Ectodermal cell (in vitro differentiated cells): ENCODE measurements around the gene LDLRAP1.
"Not testable (repeated sequence)": the region's sequence is repeated elsewhere in the genome, so short reads cannot be mapped to it uniquely, and the experiment has no call there.

Source experiments
- H3K27ac ChIP-seq: 2 replicates; pipeline ENCODE4 v1.7.0; 2013; ENCODE audit warnings: mild to moderate bottlenecking, low read depth, low read length; ENCODE audit not compliant: insufficient read depth, poor library complexity, severe bottlenecking
- H3K27me3 ChIP-seq: 2 replicates; pipeline ENCODE4 v1.7.0; 2013; ENCODE audit warnings: mild to moderate bottlenecking, low read length; ENCODE audit not compliant: insufficient read depth, control insufficient read depth, poor library complexity, severe bottlenecking
- H3K36me3 ChIP-seq: one replicate; pipeline ENCODE4 v1.7.0; 2013; ENCODE audit warnings: low read length; ENCODE audit not compliant: control insufficient read depth, insufficient read depth
- H3K4me1 ChIP-seq: one replicate; pipeline ENCODE4 v1.7.0; 2013; ENCODE audit warnings: low read length; ENCODE audit not compliant: control insufficient read depth, insufficient read depth
- H3K4me3 ChIP-seq: 2 replicates; pipeline ENCODE4 v1.7.0; 2013; ENCODE audit warnings: low read depth, low read length, control low read depth; ENCODE audit not compliant: insufficient read depth
- H3K9me3 ChIP-seq: 2 replicates; pipeline ENCODE4 v1.7.0; 2013; ENCODE audit warnings: mild to moderate bottlenecking, low read length, moderate library complexity; ENCODE audit not compliant: control insufficient read depth
- WGBS, 2 experiments: methylation state at CpG; one replicate each; pipeline ENCODE4 v1.1.7; 2013; ENCODE audit warnings: missing lambda C conversion rate in 2 of 2; 5-methylcytosine and 5-hydroxymethylcytosine counted together

Gene LDLRAP1

GRCh38 chr1:25506566-25507463 lies 36.6 kb upstream of the LDLRAP1 start:
- H3K27ac ChIP-seq, H3K4me3 ChIP-seq, H3K27me3 ChIP-seq, H3K36me3 ChIP-seq, H3K9me3 ChIP-seq: not testable (repeated sequence)
- 21 to 27% methylated on average over 33 to 36 of the region's 37 CpGs for WGBS, 2 experiments
- peaks cover 18% of the 10 kb centered on the region for H3K4me1 ChIP-seq

DNA sequence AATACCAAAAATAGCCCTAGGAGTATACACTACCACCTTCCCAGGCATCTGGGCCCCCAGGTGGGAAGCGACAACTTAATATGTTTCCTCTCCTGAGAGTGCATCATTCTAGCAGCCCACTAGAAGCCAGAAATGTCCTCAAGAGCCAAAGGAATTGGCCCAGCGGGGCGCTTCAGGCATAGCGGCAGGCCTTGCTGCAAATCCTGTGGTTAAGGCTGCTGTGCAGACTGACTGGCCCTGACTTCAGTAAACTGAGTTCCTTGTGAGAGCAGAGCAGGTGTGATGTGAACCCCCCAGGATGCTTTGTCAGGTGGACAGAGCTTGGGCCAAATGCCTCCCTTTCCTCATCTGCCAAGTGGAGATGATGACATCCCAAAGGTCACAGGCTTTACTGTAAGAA lies 29.7 kb upstream of the LDLRAP1 start:
- H3K9me3 ChIP-seq = no peaks in the 10 kb centered on the region
- no peak overlapping the region for H3K27ac ChIP-seq
- H3K4me3 ChIP-seq = no peak overlapping the region
- H3K27me3 ChIP-seq = no peaks in the 10 kb centered on the region
- WGBS, 2 experiments = 68 to 71% methylated on average over 4 of the region's 4 CpGs
- H3K36me3 ChIP-seq = no peaks in the 10 kb centered on the region
- no peaks in the 10 kb centered on the region for H3K4me1 ChIP-seq

DNA sequence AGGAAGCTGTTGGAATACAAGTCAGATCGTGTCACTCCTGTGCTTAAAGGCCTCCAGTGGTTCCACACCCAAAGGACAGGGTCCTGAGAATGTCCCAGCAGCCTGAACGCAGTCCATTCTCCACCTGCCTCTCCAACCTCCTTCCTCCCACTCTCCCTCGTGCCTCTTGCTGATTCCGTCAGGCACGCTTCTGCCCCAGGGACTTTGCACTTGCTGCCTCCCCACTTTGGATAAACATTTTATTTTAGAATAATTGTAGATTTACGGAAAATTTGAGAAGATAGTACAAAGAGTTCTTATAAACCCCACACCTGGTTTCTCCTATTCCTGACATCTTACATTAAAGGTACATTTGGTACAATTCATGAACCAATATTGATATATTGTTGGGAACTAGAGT lies 28.4 kb upstream of the LDLRAP1 start:
- H3K4me3 ChIP-seq = no peak overlapping the region
- no peaks in the 10 kb centered on the region for H3K9me3 ChIP-seq
- WGBS, 2 experiments = 73 to 77% methylated on average over 5 of the region's 6 CpGs
- no peaks in the 10 kb centered on the region for H3K27me3 ChIP-seq
- no peaks in the 10 kb centered on the region for H3K36me3 ChIP-seq
- no peak overlapping the region for H3K27ac ChIP-seq
- no peaks in the 10 kb centered on the region for H3K4me1 ChIP-seq

DNA sequence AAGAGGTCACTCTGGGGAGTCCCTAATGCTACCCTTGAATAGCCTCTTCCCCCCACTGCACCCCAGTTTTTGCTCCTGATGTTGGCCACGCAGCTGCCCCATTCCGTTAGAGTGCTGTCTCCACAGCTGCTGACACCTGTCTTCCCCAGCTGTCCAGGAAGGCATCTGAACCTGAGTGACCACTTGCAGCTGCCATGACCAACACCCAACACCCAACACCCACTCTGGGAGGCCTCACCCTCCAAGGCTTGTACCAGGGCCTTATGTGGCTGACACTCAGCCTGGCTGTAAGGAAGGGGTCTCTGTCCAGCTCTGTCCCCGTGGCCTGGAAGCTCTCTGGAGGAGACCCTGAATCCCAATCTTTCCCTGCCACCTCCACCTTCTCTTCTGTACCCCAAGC lies 26.7 kb upstream of the LDLRAP1 start:
- H3K36me3 ChIP-seq = no peaks in the 10 kb centered on the region
- 96 to 97% methylated on average over 3 of the region's 3 CpGs for WGBS, 2 experiments

DNA sequence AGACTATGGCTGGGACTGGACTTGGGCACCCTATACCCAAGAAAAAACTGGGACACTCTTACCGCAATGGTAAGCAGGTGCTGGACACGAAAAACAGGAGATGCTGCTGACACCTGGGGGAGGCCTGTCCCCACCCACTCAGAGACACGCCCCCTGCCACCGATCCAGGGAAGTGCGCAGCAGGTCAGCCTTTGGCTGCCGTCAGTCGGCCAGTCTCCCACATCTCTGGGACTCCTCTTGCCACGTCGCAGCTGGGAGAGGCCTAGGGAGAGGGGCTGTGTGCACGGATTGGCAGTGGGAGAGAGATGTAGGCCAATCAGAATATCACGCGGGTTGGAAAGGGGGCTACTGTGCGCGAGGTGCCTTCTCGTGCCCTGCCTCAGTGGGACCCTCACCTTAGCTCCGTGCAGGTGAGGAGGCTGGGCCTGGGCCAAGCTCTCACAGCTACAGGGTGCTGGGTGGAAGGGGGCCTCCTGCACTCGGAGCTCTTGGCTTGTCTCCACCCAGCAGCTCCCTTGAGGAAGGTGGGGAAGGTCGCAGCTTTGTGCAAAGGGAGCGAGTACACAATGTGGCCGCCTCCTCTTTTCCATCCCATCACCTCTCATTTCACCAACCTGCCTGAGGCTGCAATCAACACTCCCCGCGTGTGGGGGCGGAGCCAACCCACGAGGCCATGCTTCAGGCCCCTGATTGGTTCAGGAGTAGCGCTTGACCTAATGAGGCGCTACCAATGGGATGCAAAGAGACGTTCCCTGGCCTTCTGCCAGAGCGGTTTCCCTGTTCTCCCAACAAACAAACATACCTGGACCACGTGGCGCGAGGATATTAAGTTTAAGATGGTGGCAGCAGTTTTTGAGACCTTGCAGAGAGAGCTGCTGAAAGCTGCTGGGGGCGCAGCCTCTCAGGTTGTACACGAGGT lies 25.7 kb upstream of the LDLRAP1 start:
- H3K36me3 ChIP-seq = no peaks in the 10 kb centered on the region
- no peaks in the 10 kb centered on the region for H3K27me3 ChIP-seq
- H3K4me1 ChIP-seq = no peaks in the 10 kb centered on the region
- H3K9me3 ChIP-seq = no peaks in the 10 kb centered on the region
- H3K27ac ChIP-seq = no peak overlapping the region
- WGBS, 2 experiments = 82 to 84% methylated on average over 33 of the region's 33 CpGs
- no peak overlapping the region for H3K4me3 ChIP-seq

More for the DNA sequence above, 26.7 kb upstream of the LDLRAP1 start:
- Histone ChIP-seq H3K9me3 (no peaks in the 10 kb centered on the region), H3K27me3 (no peaks in the 10 kb centered on the region), H3K27ac (no peak overlapping the region), H3K4me1 (no peaks in the 10 kb centered on the region), H3K4me3 (no peak overlapping the region)

DNA sequence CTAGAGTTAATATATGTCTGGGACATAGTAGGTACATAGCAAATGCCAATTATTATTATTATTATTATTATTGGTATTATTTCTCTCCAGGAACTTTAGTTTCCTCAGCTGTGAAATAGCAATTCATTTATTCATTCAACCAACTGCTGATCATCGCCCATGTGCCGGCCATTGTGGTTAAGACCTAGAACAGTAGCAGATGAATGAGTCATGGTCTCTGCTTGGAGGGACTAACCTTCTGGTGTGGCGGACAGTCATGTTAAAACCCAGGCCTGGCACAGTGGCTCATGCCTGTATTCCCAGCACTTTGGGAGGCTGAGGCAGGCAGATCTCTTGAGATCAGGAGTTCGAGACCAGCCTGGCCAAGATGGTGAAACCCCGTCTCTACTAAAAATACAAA lies 23.8 kb upstream of the LDLRAP1 start:
- no peak overlapping the region for H3K27ac ChIP-seq
- H3K36me3 ChIP-seq = no peaks in the 10 kb centered on the region
- no peaks in the 10 kb centered on the region for H3K9me3 ChIP-seq
- WGBS, 2 experiments = 86 to 96% methylated on average over 5 of the region's 5 CpGs
- H3K4me3 ChIP-seq = no peak overlapping the region
- no peaks in the 10 kb centered on the region for H3K4me1 ChIP-seq
- no peaks in the 10 kb centered on the region for H3K27me3 ChIP-seq

DNA sequence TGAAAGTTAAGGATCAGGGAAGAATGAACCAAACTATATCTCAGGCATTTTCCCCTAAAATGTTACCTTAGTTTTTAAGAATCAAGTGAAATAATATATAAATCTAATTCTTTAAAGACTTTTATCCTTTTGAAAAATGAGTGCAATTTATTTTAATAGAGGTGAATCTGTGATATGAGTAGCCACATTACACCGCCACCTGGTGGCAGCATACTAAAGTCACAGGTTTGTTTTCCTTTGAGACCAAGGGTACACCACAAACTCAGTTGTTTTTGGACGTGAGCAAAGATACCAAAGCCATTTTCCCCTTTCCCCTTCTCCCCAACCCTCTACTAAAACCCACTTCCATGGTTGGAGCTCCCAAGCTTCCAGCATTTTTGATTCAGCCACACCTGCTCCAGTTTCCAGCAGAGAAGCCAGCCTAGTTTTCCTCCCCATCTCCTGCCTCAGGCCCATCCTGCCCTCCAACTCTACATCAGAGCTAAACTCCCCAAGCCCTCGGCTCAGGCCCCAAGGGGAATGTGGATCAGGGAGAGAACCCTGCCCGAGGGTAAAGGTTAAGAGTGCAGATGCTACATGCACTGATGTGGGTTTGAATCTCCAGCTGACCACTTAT lies 22.9 kb upstream of the LDLRAP1 start:
- WGBS, 2 experiments = 36 to 44% methylated on average over 4 of the region's 4 CpGs
- no peaks in the 10 kb centered on the region for H3K9me3 ChIP-seq
- no peak overlapping the region for H3K27ac ChIP-seq
- H3K36me3 ChIP-seq = no peaks in the 10 kb centered on the region
- H3K4me3 ChIP-seq = no peak overlapping the region
- H3K27me3 ChIP-seq = no peaks in the 10 kb centered on the region
- no peaks in the 10 kb centered on the region for H3K4me1 ChIP-seq

- no peak overlapping the region for H3K4me3 ChIP-seq
- 88 to 91% methylated on average over 5 of the region's 5 CpGs for WGBS, 2 experiments
- H3K27ac ChIP-seq = no peak overlapping the region
- H3K9me3 ChIP-seq = no peaks in the 10 kb centered on the region
- H3K27me3 ChIP-seq = no peaks in the 10 kb centered on the region
- H3K4me1 ChIP-seq = no peaks in the 10 kb centered on the region
- no peaks in the 10 kb centered on the region for H3K36me3 ChIP-seq
These were observed 21.3 kb upstream of the LDLRAP1 start for GRCh38 chr1:25522031-25522655.

- Histone ChIP-seq H3K9me3 (no peaks in the 10 kb centered on the region), H3K27me3 (no peaks in the 10 kb centered on the region), H3K4me1 (no peaks in the 10 kb centered on the region), H3K27ac (no peak overlapping the region), H3K4me3 (no peak overlapping the region), H3K36me3 (no peaks in the 10 kb centered on the region)
- 35 to 38% methylated on average over 9 to 10 of the region's 10 CpGs for WGBS, 2 experiments
These were observed 19.9 kb upstream of the LDLRAP1 start for GRCh38 chr1:25523542-25523941.
